BJ (cell line): Measurements from ENCODE around the gene DNAJB2. TPM values are rescaled to one million over a fixed set of nuclear protein-coding genes. Genes with fewer than 3 reads are reported as not detected.

Experiments
- CTCF ChIA-PET: fragments of 350-600 bp; formaldehyde crosslinking; extraction: SDS; loops from one replicate; lab custom pipeline; 2021; ENCODE audit warnings: antibody characterized with exemption, inconsistent platforms; lab: Yijun Ruan, JAX
- POLR2A ChIA-PET: fragments of 300-600 bp; sonication (Branson Sonifier 250); formaldehyde crosslinking; extraction: SDS; loops from one replicate; lab custom pipeline; 2021; ENCODE audit warnings: antibody characterized with exemption; lab: Charles Lee
- DNase-seq: peaks from one replicate; pipeline ENCODE4 v3.0.0-alpha.2; 2011; ENCODE audit warnings: low read depth
- H3K27me3 ChIP-seq: 2 replicates; pipeline ENCODE4 v1.6.0; 2011; ENCODE audit warnings: low read length; ENCODE audit not compliant: control insufficient read depth, insufficient read depth
- H3K36me3 ChIP-seq: 2 replicates; pipeline ENCODE4 v1.5.1; 2011; ENCODE audit warnings: low read length; ENCODE audit not compliant: control insufficient read depth, insufficient read depth
- H3K4me3 ChIP-seq: 2 replicates; pipeline ENCODE4 v1.5.1; 2011; ENCODE audit warnings: low read depth, mild to moderate bottlenecking, control low read depth, low read length
- CTCF ChIP-seq: IDR thresholded peaks from 2 replicates; pipeline ENCODE4 v1.5.1; 2011; ENCODE audit warnings: low read depth, mild to moderate bottlenecking, control low read depth, inconsistent platforms, low read length, moderate library complexity; ENCODE audit not compliant: insufficient read depth
- polyA plus RNA-seq: library from polyadenylated mRNA; depleted of rRNA; stranded (reverse); fragments of >200 nt; gene quantifications from 2 replicates; pipeline ENCODE4 v1.2.3, GENCODE V29; 2011

Gene DNAJB2
- polyA plus RNA-seq, 1 experiment: 57.3 TPM

- Histone ChIP-seq H3K4me3 (no peak overlapping the region), H3K36me3 (no peaks in the 10 kb centered on the region), H3K27me3 (peaks cover 14% of the 10 kb centered on the region)
- CTCF ChIA-PET: interaction anchor here (1.0 to 20.7 kb wide), 6 partner anchors 16 to 239 kb away, joined by 3 to 403 read pairs (median 34); partner anchors contain the start of genes CNPPD1, DNAJB2, NHEJ1 and SLC23A3
- POLR2A ChIA-PET: no interaction called here
- no peak for TF ChIP-seq CTCF
- no peak for DNase-seq
These were observed 17.6 kb downstream of the DNAJB2 start for GRCh38 chr2:219296631-219297391.

DNA sequence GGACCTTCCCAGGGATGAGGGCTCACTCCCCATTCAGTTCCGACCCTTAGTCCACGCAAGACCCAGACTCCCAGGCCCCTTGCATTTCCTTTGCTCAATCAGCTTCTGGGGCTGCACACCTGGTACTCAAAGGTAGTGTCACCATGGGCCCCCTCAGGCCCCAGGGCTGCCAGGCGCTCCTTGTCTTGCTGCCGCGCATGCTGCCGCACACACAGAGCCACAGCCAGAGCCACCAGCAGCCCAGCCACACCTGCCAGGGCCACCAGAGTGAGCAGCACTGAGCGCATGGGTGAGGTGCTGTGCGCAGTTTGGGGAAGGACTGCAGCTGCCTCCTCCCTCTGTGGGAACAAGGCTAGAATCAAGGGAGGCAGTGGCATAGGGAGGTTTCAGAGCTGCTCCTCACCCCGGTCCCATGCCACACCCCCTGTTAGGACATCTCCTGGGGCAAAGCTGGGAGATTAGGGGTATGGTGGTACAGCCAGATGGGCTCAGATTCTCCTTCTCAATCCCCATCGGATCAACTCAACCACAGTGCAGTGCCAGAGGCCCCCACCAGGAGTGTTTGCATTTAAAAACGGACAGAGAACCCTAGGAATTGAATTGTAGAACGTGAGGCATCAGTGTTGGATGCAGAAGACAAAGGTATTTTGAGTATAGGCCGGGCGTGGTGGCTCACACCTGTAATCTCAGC is 18.7 kb downstream of the DNAJB2 start:
- no peak for DNase-seq
- Histone ChIP-seq H3K27me3 (peaks cover 14% of the 10 kb centered on the region), H3K36me3 (no peaks in the 10 kb centered on the region), H3K4me3 (no peak overlapping the region)
- ChIA-PET CTCF (interaction anchor here (0.7 to 20.7 kb wide), 14 partner anchors 16 to 240 kb away, joined by 3 to 403 read pairs (median 4); partner anchors contain the start of genes ANKZF1, ATG9A, CNPPD1 and DNAJB2), POLR2A (no interaction called here)
- 0 out of 2 replicates have a peak, but pooled peaks have one; percentile 21 for TF ChIP-seq CTCF

GRCh38 chr2:219298759-219299371 is 19.7 kb downstream of the DNAJB2 start:
- peaks cover 14% of the 10 kb centered on the region for H3K27me3 ChIP-seq
- no peaks in the 10 kb centered on the region for H3K36me3 ChIP-seq
- ChIA-PET POLR2A (interaction anchor here (0.5 kb wide), 1 partner anchor 46 kb away, joined by 5 read pairs; the partner anchor contains the start of gene TUBA4B), CTCF (interaction anchor here (0.7 to 20.7 kb wide), 26 partner anchors 10 to 224 kb away, joined by 3 to 403 read pairs (median 5); partner anchors contain the start of genes ABCB6, ANKZF1, ATG9A and CNPPD1)
- no peak overlapping the region for H3K4me3 ChIP-seq
- no peak for DNase-seq
- peak; percentile 99 for TF ChIP-seq CTCF

- DNase-seq: no peak
- Histone ChIP-seq H3K36me3 (no peaks in the 10 kb centered on the region), H3K27me3 (peaks cover 14% of the 10 kb centered on the region), H3K4me3 (no peak overlapping the region)
- POLR2A ChIA-PET: interaction anchor here (0.5 kb wide), 1 partner anchor 46 kb away, joined by 5 read pairs; the partner anchor contains the start of gene TUBA4B
- no peak for TF ChIP-seq CTCF
- CTCF ChIA-PET: interaction anchor here (0.7 to 20.7 kb wide), 27 partner anchors 9 to 224 kb away, joined by 3 to 403 read pairs (median 5); partner anchors contain the start of genes ABCB6, ANKZF1, ATG9A and CNPPD1
These were observed 20.2 kb downstream of the DNAJB2 start for GRCh38 chr2:219299372-219299760.
